ENCODE results near the gene OR7G2. TPM values are rescaled to one million over a fixed set of nuclear protein-coding genes. Genes with fewer than 3 reads are reported as not detected.

OR7G2 gene
- total RNA-seq, 4 donors from 2014 or later, result not detected

DNA sequence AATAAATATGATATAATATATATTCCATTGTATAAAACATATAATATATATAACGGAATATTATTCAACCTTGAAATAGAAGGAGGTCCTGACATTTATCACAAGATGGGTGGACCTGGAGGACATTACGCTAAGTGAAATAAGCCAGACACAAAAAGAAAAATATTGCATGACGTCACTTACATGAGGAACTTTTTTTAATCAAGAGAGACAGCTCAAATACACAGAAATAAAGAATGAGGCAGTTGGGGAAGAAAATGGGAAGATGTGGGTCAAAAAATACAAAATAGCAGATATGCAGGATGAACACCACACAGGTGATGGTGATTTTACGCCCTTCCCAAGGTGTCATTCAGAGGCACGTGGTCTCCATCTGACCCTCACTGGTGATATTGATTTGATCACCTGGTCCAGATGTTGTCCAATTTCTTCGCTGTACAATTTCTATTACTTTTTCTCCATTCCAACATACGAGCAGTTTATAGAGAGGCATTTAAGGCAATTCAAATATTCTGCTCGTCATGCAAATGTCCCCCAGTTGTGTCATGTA is 32.4 kb upstream of the OR7G2 start:
- no peak for TF ChIP-seq EP300 (IDR thresholded peaks at IDR 0.05)
- TF ChIP-seq POLR2A (IDR thresholded peaks at IDR 0.05), result no peak
- TF ChIP-seq, protein P1, sequence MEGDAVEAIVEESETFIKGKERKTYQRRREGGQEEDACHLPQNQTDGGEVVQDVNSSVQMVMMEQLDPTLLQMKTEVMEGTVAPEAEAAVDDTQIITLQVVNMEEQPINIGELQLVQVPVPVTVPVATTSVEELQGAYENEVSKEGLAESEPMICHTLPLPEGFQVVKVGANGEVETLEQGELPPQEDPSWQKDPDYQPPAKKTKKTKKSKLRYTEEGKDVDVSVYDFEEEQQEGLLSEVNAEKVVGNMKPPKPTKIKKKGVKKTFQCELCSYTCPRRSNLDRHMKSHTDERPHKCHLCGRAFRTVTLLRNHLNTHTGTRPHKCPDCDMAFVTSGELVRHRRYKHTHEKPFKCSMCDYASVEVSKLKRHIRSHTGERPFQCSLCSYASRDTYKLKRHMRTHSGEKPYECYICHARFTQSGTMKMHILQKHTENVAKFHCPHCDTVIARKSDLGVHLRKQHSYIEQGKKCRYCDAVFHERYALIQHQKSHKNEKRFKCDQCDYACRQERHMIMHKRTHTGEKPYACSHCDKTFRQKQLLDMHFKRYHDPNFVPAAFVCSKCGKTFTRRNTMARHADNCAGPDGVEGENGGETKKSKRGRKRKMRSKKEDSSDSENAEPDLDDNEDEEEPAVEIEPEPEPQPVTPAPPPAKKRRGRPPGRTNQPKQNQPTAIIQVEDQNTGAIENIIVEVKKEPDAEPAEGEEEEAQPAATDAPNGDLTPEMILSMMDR (IDR thresholded peaks at IDR 0.05), result no peak
- WGBS, 2 donors, result 31 to 33% methylated on average over 8 of the region's 8 CpGs
- Histone ChIP-seq H3K27ac (peak overlapping the region; percentile 81 to 92 (median 90)), H3K27me3 (no peaks in the 10 kb centered on the region), H3K4me1 (peaks cover 0 to 23% (median 10%) of the 10 kb centered on the region in 4 donors), H3K36me3 (peaks cover 0 to 13% (median 0%) of the 10 kb centered on the region in 3 donors), H3K4me3 (peak overlapping the region; percentile 60 to 91 (median 73)), H3K9me3 (peaks cover 0 to 14% (median 2%) of the 10 kb centered on the region in 4 donors)
- no peak for DNase-seq (ENCODE audit: low spot score in 2 of 2)

DNA sequence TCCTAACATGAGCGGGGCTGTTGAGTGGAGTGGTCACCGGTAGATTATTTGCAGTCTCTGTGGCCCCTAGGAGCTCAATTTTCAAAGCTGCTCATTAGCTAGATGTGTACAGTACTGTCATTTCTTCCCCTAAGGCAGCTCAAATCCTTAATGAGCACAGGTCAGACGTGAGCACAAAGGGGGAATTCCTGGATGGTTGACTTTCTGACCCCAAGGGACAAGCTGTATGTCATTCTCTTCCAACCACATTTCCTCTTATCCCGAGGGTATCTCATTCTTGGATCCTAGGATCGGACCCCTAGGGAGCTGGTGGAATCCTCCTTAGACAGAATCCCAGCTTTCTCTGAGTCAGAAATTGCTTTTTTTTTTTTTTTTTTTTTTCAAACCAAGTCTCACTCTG is 25.1 kb upstream of the OR7G2 start:
- TF ChIP-seq POLR2A (IDR thresholded peaks at IDR 0.05), result no peak
- TF ChIP-seq, protein P1 (IDR thresholded peaks at IDR 0.05), result no peak
- TF ChIP-seq EP300 (IDR thresholded peaks at IDR 0.05), result no peak
- 60 to 61% methylated on average over 5 of the region's 5 CpGs for WGBS, 2 donors
- no peaks in the 10 kb centered on the region for H3K4me1 ChIP-seq
- no peak for DNase-seq (ENCODE audit: low spot score in 2 of 2)
- H3K36me3 ChIP-seq, result no peaks in the 10 kb centered on the region
- no peaks in the 10 kb centered on the region for H3K27me3 ChIP-seq
- H3K27ac ChIP-seq, result no peak overlapping the region
- H3K9me3 ChIP-seq, result no peaks in the 10 kb centered on the region
- no peak overlapping the region for H3K4me3 ChIP-seq

DNA sequence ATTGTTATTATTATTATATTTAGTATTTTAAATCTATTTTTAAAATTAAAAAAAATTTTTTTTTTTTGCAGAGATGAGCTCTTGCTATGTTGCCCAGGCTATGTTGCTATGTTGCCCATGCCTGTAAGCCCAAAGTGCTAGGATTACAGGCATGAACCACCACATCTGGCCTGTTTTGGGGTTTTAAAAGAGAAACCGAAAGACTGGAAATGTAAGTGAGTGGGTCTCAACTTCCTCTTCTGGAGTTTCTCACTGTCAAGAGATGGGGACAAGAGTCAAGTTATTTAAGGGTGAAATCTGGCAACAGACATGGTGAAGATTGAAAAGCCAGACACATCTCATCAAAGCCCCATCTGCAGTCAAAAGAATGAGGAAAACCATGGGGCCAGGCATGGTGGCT is 23.7 kb upstream of the OR7G2 start:
- Histone ChIP-seq H3K9me3 (no peaks in the 10 kb centered on the region), H3K27ac (no peak overlapping the region), H3K36me3 (no peaks in the 10 kb centered on the region), H3K4me1 (no peaks in the 10 kb centered on the region), H3K4me3 (no peak overlapping the region), H3K27me3 (no peaks in the 10 kb centered on the region)
- DNase-seq (ENCODE audit: low spot score in 2 of 2), result no peak
- 70 to 71% methylated on average over 1 of the region's 1 CpG for WGBS, 2 donors
- TF ChIP-seq EP300 (IDR thresholded peaks at IDR 0.05), result no peak
- TF ChIP-seq, protein P1 (IDR thresholded peaks at IDR 0.05), result no peak
- no peak for TF ChIP-seq POLR2A (IDR thresholded peaks at IDR 0.05)

DNA sequence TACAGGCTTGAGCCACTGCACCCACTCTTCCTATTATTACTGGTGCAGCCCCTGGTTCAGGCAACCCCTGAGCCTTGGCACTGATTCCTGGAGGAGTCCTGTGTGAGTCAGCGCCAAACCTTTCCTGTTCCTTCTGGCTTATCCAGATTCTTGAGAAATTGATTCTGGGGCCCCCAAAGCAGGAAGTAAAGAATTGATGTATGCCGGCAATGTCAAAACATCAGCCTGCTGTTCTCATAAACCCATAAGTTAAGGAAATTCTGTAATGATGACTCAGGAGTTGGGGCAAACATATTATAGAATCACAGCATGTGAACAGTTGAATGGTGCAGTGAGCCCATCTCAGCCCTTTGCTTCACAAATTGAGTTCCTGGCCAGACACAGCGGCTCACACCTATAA is 20.9 kb upstream of the OR7G2 start:
- no peaks in the 10 kb centered on the region for H3K36me3 ChIP-seq
- H3K4me1 ChIP-seq, result no peaks in the 10 kb centered on the region
- WGBS, 2 donors, result 67 to 71% methylated on average over 3 of the region's 3 CpGs
- TF ChIP-seq, protein P1 (IDR thresholded peaks at IDR 0.05), result no peak
- TF ChIP-seq POLR2A (IDR thresholded peaks at IDR 0.05), result no peak
- no peak for TF ChIP-seq EP300 (IDR thresholded peaks at IDR 0.05)
- H3K27ac ChIP-seq, result no peak overlapping the region
- no peaks in the 10 kb centered on the region for H3K9me3 ChIP-seq
- no peak overlapping the region for H3K4me3 ChIP-seq
- H3K27me3 ChIP-seq, result no peaks in the 10 kb centered on the region
- no peak for DNase-seq (ENCODE audit: low spot score in 2 of 2)

DNA sequence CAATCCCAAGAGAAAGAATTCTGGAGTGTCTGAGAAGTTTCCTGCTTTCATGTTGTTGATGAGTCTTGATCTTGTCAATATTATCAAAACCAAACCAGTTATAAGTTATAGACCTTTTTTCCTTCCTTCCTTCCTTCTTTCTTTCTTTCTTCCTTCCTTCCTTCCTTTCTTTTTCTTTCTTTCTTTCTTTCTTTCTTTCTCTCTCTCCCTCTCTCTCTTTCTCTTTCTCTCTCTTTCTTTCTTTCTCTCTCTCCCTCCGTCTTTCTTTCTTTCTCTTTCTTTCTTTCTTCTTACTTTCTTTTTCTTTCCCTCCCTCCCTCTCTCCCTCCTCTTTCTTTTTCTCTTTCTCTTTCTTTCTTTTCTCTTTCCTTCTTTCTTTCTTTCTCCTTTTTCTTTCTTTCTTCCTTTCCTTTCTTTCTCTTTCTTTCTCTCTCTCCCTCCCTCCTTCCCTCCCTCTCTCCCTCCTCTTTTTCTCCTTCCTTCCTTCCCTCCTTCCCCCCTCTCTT is 19.7 kb upstream of the OR7G2 start, which contains the start of gene OR7G3:
TSS of gene OR7G3 (minus strand) at position 51 of the 506 bp plus-strand sequence. CDS start at position 51, 0 bp downstream.
- Histone ChIP-seq H3K27ac (no peak within 1 kb of the TSS), H3K9me3 (no peaks in the 10 kb centered on the region), H3K4me1 (no peaks in the 10 kb centered on the region), H3K27me3 (no peaks in the 10 kb centered on the region), H3K36me3 (no peaks in the 10 kb centered on the region), H3K4me3 (no peak within 1 kb of the TSS)
- no peak for DNase-seq (ENCODE audit: low spot score in 2 of 2)
- TF ChIP-seq POLR2A (IDR thresholded peaks at IDR 0.05) (no peak), EP300 (IDR thresholded peaks at IDR 0.05) (no peak)
- TF ChIP-seq, protein P1 (IDR thresholded peaks at IDR 0.05), result no peak
- WGBS, 2 donors, result 87 to 98% methylated on average over 1 of the region's 1 CpG
